HCT116 (cell line): ENCODE measurements around the gene MYO1G. TPM values are rescaled to one million over a fixed set of nuclear protein-coding genes. Genes with fewer than 3 reads are reported as not detected.

ENCODE experiments used
- ATAC-seq: fragments of 200-7000 bp; cut with Tn5 transposase; 2 replicates; pipeline ENCODE4 v1.9.1; 2020; ENCODE audit warnings: mild to moderate bottlenecking, moderate library complexity
- BruUV-seq: library from RNA; stranded (reverse); fragments of 400-500 nt; replicated peaks from 2 replicates; lab custom pipeline; 2021; lab: Mats Ljungman, UMichigan
- CTCF ChIA-PET: fragments of 300-600 bp; sonication (Branson Sonifier 250); formaldehyde crosslinking; loops from one replicate; lab custom pipeline; 2021; ENCODE audit warnings: antibody characterized with exemption; lab: Charles Lee
- POLR2A ChIA-PET: fragments of 300-600, 350-600 bp; sonication (Branson Sonifier 250); formaldehyde crosslinking; loops from one replicate; lab custom pipeline; 2021; ENCODE audit warnings: antibody characterized with exemption; lab: Charles Lee
- RAD21 ChIA-PET, 2 experiments: fragments of 300-600 bp; sonication (Branson Sonifier 250); formaldehyde crosslinking; loops; one replicate each; lab custom pipeline; 2023; ENCODE audit warnings: low total read pairs in 2 of 2; ENCODE audit not compliant: uncharacterized antibody in 2 of 2, unreplicated experiment in 2 of 2, low non-redundant PET in 1 of 2; lab: Charles Lee
- DNase-seq: peaks from one replicate; pipeline ENCODE4 v3.0.0-alpha.2; 2010; ENCODE audit warnings: low read depth, low spot score
- H2AFZ ChIP-seq: fragments of 200-600 bp; shearing (Covaris generic), sonication (generic); 2 replicates; pipeline ENCODE4 v1.6.1; 2017; ENCODE audit warnings: low read depth, mixed run types, mixed read lengths, antibody characterized with exemption, low read length; ENCODE audit not compliant: poor library complexity, severe bottlenecking
- H3K27ac ChIP-seq: 2 replicates; pipeline ENCODE4 v1.5.1; 2012; ENCODE audit warnings: low read depth, low read length
- H3K27me3 ChIP-seq: fragments of 200-600 bp; sonication (generic); 2 replicates; pipeline ENCODE4 v1.6.1; 2016; ENCODE audit warnings: mixed run types, low read length, mixed read lengths; ENCODE audit not compliant: insufficient read depth
- H3K36me3 ChIP-seq, 2 experiments: fragments of 200-500 bp in 1 of 2; fragments of 200-600 bp in 1 of 2; sonication (Bioruptor generic) in 1 of 2; sonication (generic) in 1 of 2; 2 replicates each; pipeline versions ENCODE4 v1.5.1 to v1.6.1; 2014 to 2016; ENCODE audit warnings: low read length in 2 of 2, inconsistent platforms in 1 of 2, mixed read lengths in 1 of 2, mixed run types in 1 of 2; ENCODE audit not compliant: insufficient read depth in 2 of 2, control insufficient read depth in 1 of 2
- H3K4me1 ChIP-seq, 2 experiments: fragments of 200-600 bp in 1 of 2; sonication (generic) in 1 of 2; 2 replicates each; pipeline versions ENCODE4 v1.5.1 to v1.6.1; 2012 to 2017; ENCODE audit warnings: low read length in 2 of 2, inconsistent platforms in 1 of 2, mild to moderate bottlenecking in 1 of 2, mixed read lengths in 1 of 2, mixed run types in 1 of 2, moderate library complexity in 1 of 2; ENCODE audit not compliant: insufficient read depth in 2 of 2, control insufficient read depth in 1 of 2
- H3K4me2 ChIP-seq: fragments of 200-600 bp; sonication (generic); 2 replicates; pipeline ENCODE4 v1.6.1; 2017; ENCODE audit warnings: mixed run types, low read length, mixed read lengths
- H3K4me3 ChIP-seq, 2 experiments: fragments of 200-600 bp in 1 of 2; sonication (generic) in 1 of 2; replicated peaks in 1 of 2; 2 replicates each; pipeline ENCODE4 v1.5.1; 2011 to 2016; ENCODE audit warnings: low read length in 2 of 2, control low read depth in 1 of 2, low read depth in 1 of 2, mild to moderate bottlenecking in 1 of 2, mixed read lengths in 1 of 2, mixed run types in 1 of 2
- H3K79me2 ChIP-seq: fragments of 200-600 bp; sonication (generic); 2 replicates; pipeline ENCODE4 v1.6.1; 2017; ENCODE audit warnings: mild to moderate bottlenecking, mixed run types, low read length, moderate library complexity, mixed read lengths; ENCODE audit not compliant: insufficient read depth
- H3K9ac ChIP-seq: fragments of 200-600 bp; sonication (generic); 2 replicates; pipeline ENCODE4 v1.6.1; 2016; ENCODE audit warnings: low read length, mixed read lengths
- H3K9me2 ChIP-seq: fragments of 200-600 bp; sonication (generic), shearing (Covaris generic); 2 replicates; pipeline ENCODE4 v1.6.1; 2017; ENCODE audit warnings: mixed run types, mild to moderate bottlenecking, moderate library complexity; ENCODE audit not compliant: insufficient read depth
- H3K9me3 ChIP-seq, 2 experiments: fragments of 200-500 bp in 1 of 2; fragments of 200-600 bp in 1 of 2; sonication (Bioruptor generic) in 1 of 2; sonication (generic) in 1 of 2; 2 replicates each; pipeline ENCODE4 v1.6.1; 2014 to 2017; ENCODE audit warnings: low read length in 2 of 2, mixed read lengths in 2 of 2, inconsistent platforms in 1 of 2, low read depth in 1 of 2, mild to moderate bottlenecking in 1 of 2, mixed run types in 1 of 2, moderate library complexity in 1 of 2; ENCODE audit not compliant: control insufficient read depth in 1 of 2, insufficient read depth in 1 of 2
- H4K20me1 ChIP-seq: fragments of 200-600 bp; sonication (generic), shearing (Covaris generic); 2 replicates; pipeline ENCODE4 v1.6.1; 2017; ENCODE audit warnings: mixed run types, mild to moderate bottlenecking, moderate library complexity; ENCODE audit not compliant: insufficient read depth
- ATF3 ChIP-seq: IDR thresholded peaks from 2 replicates; pipeline ENCODE4 v1.6.1; 2012
- CBX3 ChIP-seq: IDR thresholded peaks from 2 replicates; pipeline ENCODE4 v1.6.1; 2012; ENCODE audit warnings: low read depth
- CEBPB ChIP-seq: IDR thresholded peaks from 2 replicates; pipeline ENCODE4 v1.6.1; 2012; ENCODE audit warnings: low read depth
- EGR1 ChIP-seq: IDR thresholded peaks from 2 replicates; pipeline ENCODE4 v1.6.1; 2012; ENCODE audit warnings: low read depth
- ELF1 ChIP-seq: IDR thresholded peaks from 2 replicates; pipeline ENCODE4 v1.6.1; 2012; ENCODE audit warnings: low read depth, borderline replicate concordance
- EZH2 ChIP-seq: fragments of 200-600 bp; sonication (generic); IDR thresholded peaks from 2 replicates; pipeline ENCODE4 v1.6.1; 2017; ENCODE audit warnings: antibody characterized with exemption, mixed run types
- EZH2phosphoT487 ChIP-seq: fragments of 200-600 bp; IDR thresholded peaks from 2 replicates; pipeline ENCODE4 v1.6.1; 2018; ENCODE audit warnings: antibody characterized with exemption, borderline replicate concordance
- FOSL1 ChIP-seq: IDR thresholded peaks from 2 replicates; pipeline ENCODE4 v1.6.1; 2012; ENCODE audit warnings: low read depth
- JUND ChIP-seq: IDR thresholded peaks from 2 replicates; pipeline ENCODE4 v1.6.1; 2012
- MAX ChIP-seq: IDR thresholded peaks from 2 replicates; pipeline ENCODE4 v1.6.1; 2012
- POLR2A ChIP-seq: IDR thresholded peaks from 2 replicates; pipeline ENCODE4 v1.7.0; 2011; ENCODE audit warnings: borderline replicate concordance; ENCODE audit not compliant: insufficient read depth, insufficient read length; ENCODE audit errors: extremely low read depth
- POLR2AphosphoS5 ChIP-seq: IDR thresholded peaks from 2 replicates; pipeline ENCODE4 v1.6.1; 2011; ENCODE audit warnings: mild to moderate bottlenecking, low read depth, low read length, moderate library complexity
- RAD21 ChIP-seq: IDR thresholded peaks from 2 replicates; pipeline ENCODE4 v1.6.1; 2012; ENCODE audit warnings: low read depth, mild to moderate bottlenecking
- REST ChIP-seq: IDR thresholded peaks from 2 replicates; pipeline ENCODE4 v1.6.1; 2012; ENCODE audit warnings: low read depth
- SIN3A ChIP-seq: IDR thresholded peaks from 2 replicates; pipeline ENCODE4 v1.6.1; 2012; ENCODE audit warnings: low read depth
- SRF ChIP-seq: IDR thresholded peaks from 2 replicates; pipeline ENCODE4 v1.6.1; 2012; ENCODE audit warnings: low read depth
- TCF7L2 ChIP-seq: IDR thresholded peaks from 2 replicates; pipeline ENCODE4 v1.7.0; 2011; ENCODE audit warnings: borderline replicate concordance, inconsistent platforms; ENCODE audit not compliant: insufficient read depth, insufficient read length; ENCODE audit errors: extremely low read depth
- ZBTB33 ChIP-seq: IDR thresholded peaks from 2 replicates; pipeline ENCODE4 v1.6.1; 2011; ENCODE audit warnings: mild to moderate bottlenecking, low read length, moderate library complexity; ENCODE audit not compliant: insufficient replicate concordance; ENCODE audit errors: extremely low read depth
- ZFX ChIP-seq: fragments of 450-650 bp; IDR thresholded peaks from 2 replicates; pipeline ENCODE4 v1.6.1; 2017
- ZNF274 ChIP-seq: fragments of 200-500 bp; sonication (Bioruptor generic); IDR thresholded peaks from 2 replicates; pipeline ENCODE4 v1.6.1; 2014; ENCODE audit warnings: mild to moderate bottlenecking, low read depth, low read length, inconsistent platforms
- intact Hi-C: fragments of 100-400 bp; cut with micrococcal nuclease; formaldehyde crosslinking; loops from 2 replicates; pipeline ENCODE4 v1.10.0; 2022
- total RNA-seq: library from RNA; stranded (reverse); gene quantifications from one replicate; pipeline ENCODE4 v1.2.1, GENCODE V29; 2021; ENCODE audit not compliant: unreplicated experiment

MYO1G gene
- total RNA-seq, 1 experiment from 2014 or later = 0.74 TPM

- intact Hi-C loops = loop anchor here (10.0 kb wide), 1 partner anchor 382 kb away; the partner anchor contains the start of gene TMED4
- no peak overlapping the region for H3K4me3 ChIP-seq
- H3K9me2 ChIP-seq = no peaks in the 10 kb centered on the region
- ChIA-PET RAD21 (no interaction called here), CTCF (interaction anchor here (1.1 kb wide), 1 partner anchor 169 kb away, joined by 4 read pairs; no protein-coding TSS in a partner anchor), POLR2A (no interaction called here)
- no peaks in the 10 kb centered on the region for H3K27me3 ChIP-seq
- no peak for TF ChIP-seq ZNF274
- no peak for TF ChIP-seq JUND
- TF ChIP-seq EZH2phosphoT487 = no peak
- no peak for TF ChIP-seq FOSL1
- TF ChIP-seq TCF7L2 = no peak
- TF ChIP-seq SIN3A = no peak
- TF ChIP-seq SRF = no peak
- TF ChIP-seq ZBTB33 = no peak
- TF ChIP-seq ATF3 = no peak
- TF ChIP-seq RAD21 = no peak
- TF ChIP-seq REST = no peak
- TF ChIP-seq POLR2A = no peak
- no peak for TF ChIP-seq ZFX
- TF ChIP-seq EZH2 = no peak
- no peak for TF ChIP-seq POLR2AphosphoS5
- no peak for TF ChIP-seq CBX3
- no peak for TF ChIP-seq MAX
- TF ChIP-seq ELF1 = no peak
- TF ChIP-seq CEBPB = no peak
- TF ChIP-seq EGR1 = no peak
- DNase-seq (no peak), ATAC-seq (no peak)
- no peak overlapping the region for H2AFZ ChIP-seq
- H3K9ac ChIP-seq = no peak overlapping the region
- peaks cover 3 to 5% of the 10 kb centered on the region in 2 experiments; a peak in 2 of 4 replicates for H3K4me1 ChIP-seq
- H3K36me3 ChIP-seq = no peaks in the 10 kb centered on the region
- no TSS peak for BruUV-seq
- H3K79me2 ChIP-seq = no peaks in the 10 kb centered on the region
- H3K4me2 ChIP-seq = no peak overlapping the region
- H3K27ac ChIP-seq = no peak overlapping the region
- no peaks in the 10 kb centered on the region for H3K9me3 ChIP-seq
- H4K20me1 ChIP-seq = no peaks in the 10 kb centered on the region
Observed at GRCh38 chr7:44966731-44967538, 11.9 kb downstream of the MYO1G start.
